Ectodermal cell (in vitro differentiated cells): Measurements from ENCODE around the gene CYSTM1.

ENCODE experiments used
- H3K27ac ChIP-seq: 2 replicates; pipeline ENCODE4 v1.7.0; 2013; ENCODE audit warnings: mild to moderate bottlenecking, low read depth, low read length; ENCODE audit not compliant: insufficient read depth, poor library complexity, severe bottlenecking
- H3K27me3 ChIP-seq: 2 replicates; pipeline ENCODE4 v1.7.0; 2013; ENCODE audit warnings: mild to moderate bottlenecking, low read length; ENCODE audit not compliant: insufficient read depth, control insufficient read depth, poor library complexity, severe bottlenecking
- H3K36me3 ChIP-seq: one replicate; pipeline ENCODE4 v1.7.0; 2013; ENCODE audit warnings: low read length; ENCODE audit not compliant: control insufficient read depth, insufficient read depth
- H3K4me1 ChIP-seq: one replicate; pipeline ENCODE4 v1.7.0; 2013; ENCODE audit warnings: low read length; ENCODE audit not compliant: control insufficient read depth, insufficient read depth
- H3K4me3 ChIP-seq: 2 replicates; pipeline ENCODE4 v1.7.0; 2013; ENCODE audit warnings: low read depth, low read length, control low read depth; ENCODE audit not compliant: insufficient read depth
- H3K9me3 ChIP-seq: 2 replicates; pipeline ENCODE4 v1.7.0; 2013; ENCODE audit warnings: mild to moderate bottlenecking, low read length, moderate library complexity; ENCODE audit not compliant: control insufficient read depth
- WGBS, 2 experiments: methylation state at CpG; one replicate each; pipeline ENCODE4 v1.1.7; 2013; ENCODE audit warnings: missing lambda C conversion rate in 2 of 2; 5-methylcytosine and 5-hydroxymethylcytosine counted together

CYSTM1 gene

GRCh38 chr5:140205952-140206351 lies 31.0 kb downstream of the CYSTM1 start:
- Histone ChIP-seq H3K4me1 (peaks cover 14% of the 10 kb centered on the region), H3K27ac (no peak overlapping the region), H3K27me3 (no peaks in the 10 kb centered on the region), H3K36me3 (no peaks in the 10 kb centered on the region), H3K4me3 (no peak overlapping the region), H3K9me3 (no peaks in the 10 kb centered on the region)
- WGBS, 2 experiments = 70 to 74% methylated on average over 4 of the region's 4 CpGs

GRCh38 chr5:140207250-140207964 lies 32.4 kb downstream of the CYSTM1 start:
- H3K27ac ChIP-seq = no peak overlapping the region
- no peaks in the 10 kb centered on the region for H3K36me3 ChIP-seq
- no peak overlapping the region for H3K4me3 ChIP-seq
- H3K27me3 ChIP-seq = no peaks in the 10 kb centered on the region
- H3K4me1 ChIP-seq = peaks cover 11% of the 10 kb centered on the region
- H3K9me3 ChIP-seq = no peaks in the 10 kb centered on the region
- WGBS, 2 experiments = 83 to 91% methylated on average over 2 of the region's 2 CpGs

DNA sequence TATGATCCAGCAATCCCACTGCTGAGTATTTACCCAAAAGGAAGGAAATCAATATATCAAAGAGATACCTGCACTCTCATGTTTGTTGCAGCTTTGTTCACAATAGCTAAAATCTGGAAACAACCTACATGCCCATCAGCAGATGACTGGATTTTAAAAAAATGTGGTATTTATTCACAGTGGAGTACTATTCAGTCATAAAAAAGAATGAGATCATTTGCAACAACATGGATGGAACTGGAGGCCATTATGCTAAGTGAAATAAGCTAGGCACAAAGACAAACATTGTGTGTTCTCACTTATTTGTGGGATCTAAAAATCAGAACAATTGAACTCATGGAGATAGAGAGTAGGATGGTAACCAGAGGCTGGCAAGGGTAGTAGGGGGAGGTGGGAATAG lies 33.1 kb downstream of the CYSTM1 start:
- no peaks in the 10 kb centered on the region for H3K27me3 ChIP-seq
- H3K9me3 ChIP-seq = no peaks in the 10 kb centered on the region
- peaks cover 6% of the 10 kb centered on the region for H3K4me1 ChIP-seq
- no peaks in the 10 kb centered on the region for H3K36me3 ChIP-seq
- no peak overlapping the region for H3K4me3 ChIP-seq
- H3K27ac ChIP-seq = no peak overlapping the region

DNA sequence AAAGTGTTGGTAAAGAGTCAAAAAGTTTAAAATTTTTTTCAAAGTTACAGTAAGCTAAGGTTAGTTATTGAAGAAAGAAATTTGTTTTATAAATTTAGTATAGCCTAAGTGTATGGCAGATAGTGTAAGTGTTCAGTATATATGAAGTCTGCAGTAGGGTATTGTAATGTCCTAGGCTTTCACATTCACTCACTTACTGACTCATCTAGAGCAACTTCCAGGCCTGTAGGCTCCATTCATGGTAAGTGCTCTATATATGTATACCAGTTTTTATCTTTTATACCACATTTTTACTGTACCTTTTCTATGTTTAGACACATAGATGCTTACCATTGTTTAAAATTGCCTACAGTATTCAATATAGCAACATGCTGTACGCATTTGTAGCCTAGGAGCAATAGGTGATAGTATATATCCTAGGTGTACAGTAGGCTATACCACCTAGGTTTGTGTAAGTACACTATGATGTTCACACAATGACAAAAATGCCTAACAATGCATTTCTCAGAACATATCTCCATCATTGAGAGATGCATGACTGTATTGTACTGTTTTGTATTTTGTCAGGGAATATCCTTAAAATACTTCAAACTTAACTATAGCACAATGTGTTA lies 38.5 kb downstream of the CYSTM1 start:
- Histone ChIP-seq H3K4me1 (no peaks in the 10 kb centered on the region), H3K27me3 (no peaks in the 10 kb centered on the region), H3K36me3 (no peaks in the 10 kb centered on the region), H3K27ac (no peak overlapping the region), H3K9me3 (no peaks in the 10 kb centered on the region), H3K4me3 (no peak overlapping the region)
- WGBS, 2 experiments = no CpG with 5 or more reads among the region's 1 CpG

GRCh38 chr5:140214831-140215230 lies 39.8 kb downstream of the CYSTM1 start:
- Histone ChIP-seq H3K4me3 (no peak overlapping the region), H3K36me3 (no peaks in the 10 kb centered on the region), H3K27ac (no peak overlapping the region), H3K9me3 (no peaks in the 10 kb centered on the region), H3K27me3 (no peaks in the 10 kb centered on the region), H3K4me1 (peaks cover 5% of the 10 kb centered on the region)
- 90 to 93% methylated on average over 4 of the region's 4 CpGs for whole genome bisulfite sequencing, 2 experiments

DNA sequence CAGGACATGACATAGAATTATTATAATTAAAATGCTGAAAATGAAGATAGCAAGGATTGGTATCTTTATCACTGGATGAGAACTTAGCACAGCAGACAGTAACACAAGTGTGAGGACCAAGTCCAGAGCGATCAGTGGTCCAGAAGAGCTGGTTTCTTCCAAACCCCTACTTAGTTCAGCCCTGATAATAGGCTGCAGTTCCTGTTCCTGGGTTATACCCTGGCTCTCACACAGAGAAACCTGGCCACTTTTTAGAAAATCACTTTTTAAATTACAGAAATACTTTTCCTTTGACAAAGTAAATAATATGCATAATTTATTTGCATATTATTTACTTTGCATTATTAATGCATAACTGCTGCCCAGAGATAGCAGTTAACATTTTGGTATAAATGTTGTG lies 40.3 kb downstream of the CYSTM1 start:
- no peaks in the 10 kb centered on the region for H3K27me3 ChIP-seq
- no peak overlapping the region for H3K27ac ChIP-seq
- H3K4me3 ChIP-seq = no peak overlapping the region
- no peaks in the 10 kb centered on the region for H3K9me3 ChIP-seq
- WGBS, 2 experiments = 95 to 96% methylated on average over 1 of the region's 1 CpG
- peaks cover 5% of the 10 kb centered on the region for H3K4me1 ChIP-seq
- no peaks in the 10 kb centered on the region for H3K36me3 ChIP-seq

DNA sequence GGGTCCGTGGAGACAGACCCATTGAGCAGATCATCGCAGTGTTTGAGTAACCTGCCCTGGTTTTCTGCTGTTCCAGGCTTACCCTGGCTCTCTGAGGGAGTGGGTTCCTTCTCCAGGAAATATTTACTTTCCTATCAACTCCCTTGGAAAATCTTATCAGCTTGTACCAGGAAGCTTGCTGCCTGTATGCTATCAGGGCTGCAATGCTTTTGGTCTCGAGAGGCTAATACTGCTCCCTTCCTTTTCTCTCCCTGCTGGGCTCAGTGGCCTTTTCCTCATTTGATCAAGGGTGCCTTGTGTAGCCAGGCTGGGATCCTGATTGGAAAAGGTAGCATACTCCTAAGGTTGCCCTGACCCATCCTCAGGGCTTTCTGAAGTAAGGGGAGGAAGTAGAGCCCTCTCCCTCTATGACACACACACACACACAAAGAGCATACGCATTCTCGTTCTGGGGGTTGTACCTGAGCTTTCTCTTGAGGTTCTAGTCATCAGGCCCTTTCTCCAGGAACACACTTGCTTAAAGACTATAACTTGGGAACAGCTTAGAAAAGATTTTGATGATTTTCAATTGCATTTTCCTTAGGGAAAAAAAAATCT lies 41.6 kb downstream of the CYSTM1 start:
- Histone ChIP-seq H3K4me3 (no peak overlapping the region), H3K4me1 (peaks cover 10% of the 10 kb centered on the region), H3K27ac (no peak overlapping the region), H3K36me3 (no peaks in the 10 kb centered on the region), H3K9me3 (no peaks in the 10 kb centered on the region), H3K27me3 (no peaks in the 10 kb centered on the region)
- WGBS, 2 experiments = 87 to 92% methylated on average over 5 of the region's 5 CpGs

DNA sequence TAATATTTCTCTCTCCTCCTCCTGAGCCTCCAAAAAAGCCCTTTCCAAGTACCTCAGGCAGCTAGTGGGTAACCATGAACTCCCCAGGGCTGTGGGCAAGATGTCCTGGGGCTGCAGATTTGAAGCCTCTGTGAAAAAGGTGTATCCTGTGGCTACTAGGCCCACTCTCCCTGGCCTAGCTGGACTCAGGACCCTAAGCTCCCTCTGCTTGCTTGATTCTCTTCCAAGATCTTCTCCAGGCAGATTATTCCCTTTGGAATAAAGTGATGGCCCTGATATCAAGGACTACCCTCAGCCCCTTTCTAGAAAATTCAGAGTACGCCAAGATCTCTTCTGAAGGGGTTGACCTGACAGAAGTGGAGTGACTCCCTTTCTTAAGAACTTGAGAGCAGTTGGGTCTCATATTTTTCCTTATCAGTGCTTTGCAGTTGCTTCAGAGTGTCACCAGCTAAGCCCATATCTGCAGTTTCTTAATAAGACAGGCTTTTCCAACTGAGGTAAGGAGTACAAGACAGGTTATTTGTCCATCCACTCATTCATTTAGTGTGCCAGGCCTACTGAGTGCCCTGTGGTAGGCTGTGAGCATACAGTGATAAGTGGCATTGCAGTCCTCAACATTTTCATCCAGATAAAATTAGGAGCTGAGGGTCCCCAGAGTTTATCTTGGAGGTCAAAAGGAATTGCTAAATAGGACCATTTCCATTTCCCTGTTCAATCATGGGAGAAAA lies 42.5 kb downstream of the CYSTM1 start:
- Histone ChIP-seq H3K27me3 (no peaks in the 10 kb centered on the region), H3K9me3 (no peaks in the 10 kb centered on the region), H3K36me3 (no peaks in the 10 kb centered on the region), H3K4me3 (no peak overlapping the region), H3K27ac (no peak overlapping the region), H3K4me1 (peaks cover 10% of the 10 kb centered on the region)
- 94 to 100% methylated on average over 1 of the region's 1 CpG for WGBS, 2 experiments

GRCh38 chr5:140219068-140219991 lies 44.3 kb downstream of the CYSTM1 start:
- Histone ChIP-seq H3K27me3 (no peaks in the 10 kb centered on the region), H3K36me3 (no peaks in the 10 kb centered on the region), H3K9me3 (no peaks in the 10 kb centered on the region), H3K4me1 (peaks cover 10% of the 10 kb centered on the region), H3K27ac (no peak overlapping the region), H3K4me3 (no peak overlapping the region)
- 83% methylated on average over 8 to 9 of the region's 9 CpGs for WGBS, 2 experiments
